Measurements from ENCODE around the gene SHH.

Gene SHH

DNA sequence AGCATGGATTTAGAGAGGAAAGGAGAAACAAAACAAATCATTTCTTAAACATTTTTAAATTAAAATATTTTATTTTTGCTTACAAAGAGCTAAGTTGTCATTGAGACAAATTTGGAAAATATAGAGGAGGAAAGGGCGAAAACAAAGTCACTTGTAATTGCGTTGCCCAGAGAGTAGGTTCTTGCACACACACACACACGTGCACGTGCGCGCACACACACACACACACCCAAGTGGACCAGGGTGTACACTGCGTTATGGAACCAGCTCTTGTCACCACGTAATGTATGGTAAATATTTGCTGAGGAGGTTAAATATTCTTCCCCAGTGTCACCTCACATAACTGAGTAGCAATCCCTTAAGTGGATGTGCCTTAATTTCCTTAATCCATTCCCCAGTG lies 21.6 kb downstream of the SHH start:
- DNase-seq: no peak

DNA sequence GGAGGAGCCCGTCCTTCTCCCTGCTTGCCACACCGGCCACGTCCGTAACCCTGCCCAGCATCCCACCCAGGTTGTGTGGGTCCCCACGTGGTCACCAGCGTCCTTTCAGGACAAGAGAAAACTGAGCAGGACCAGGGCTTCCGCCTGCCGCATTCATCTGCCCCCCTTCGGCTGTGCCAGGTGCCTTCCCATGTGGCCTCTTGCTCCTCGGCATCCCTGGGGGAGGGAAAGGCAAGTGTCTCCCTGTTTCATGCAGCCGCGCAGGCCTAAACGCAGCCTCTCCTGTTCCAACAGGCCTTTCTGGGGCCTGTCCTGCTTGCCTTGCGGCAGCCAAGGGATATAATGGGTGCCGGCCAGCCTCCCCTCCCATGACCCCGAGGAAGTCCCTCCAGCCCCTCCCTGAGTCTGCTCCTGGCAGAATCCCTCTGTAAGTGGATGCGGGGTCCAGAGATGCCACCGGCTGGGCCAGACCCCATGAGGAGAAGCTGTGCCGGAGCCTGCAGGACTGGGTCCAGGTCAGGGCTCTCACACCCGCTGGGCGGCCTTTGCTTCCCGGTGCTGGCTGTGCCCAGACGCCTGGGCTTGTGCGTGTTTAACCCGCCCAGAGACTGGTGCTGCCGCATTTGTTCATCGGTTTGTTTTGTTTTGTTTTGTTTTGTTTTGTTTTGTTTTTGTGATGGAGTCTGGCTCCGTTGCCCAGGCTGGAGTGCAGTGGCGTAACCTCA lies 23.1 kb downstream of the SHH start:
- DNase-seq: no peak

DNA sequence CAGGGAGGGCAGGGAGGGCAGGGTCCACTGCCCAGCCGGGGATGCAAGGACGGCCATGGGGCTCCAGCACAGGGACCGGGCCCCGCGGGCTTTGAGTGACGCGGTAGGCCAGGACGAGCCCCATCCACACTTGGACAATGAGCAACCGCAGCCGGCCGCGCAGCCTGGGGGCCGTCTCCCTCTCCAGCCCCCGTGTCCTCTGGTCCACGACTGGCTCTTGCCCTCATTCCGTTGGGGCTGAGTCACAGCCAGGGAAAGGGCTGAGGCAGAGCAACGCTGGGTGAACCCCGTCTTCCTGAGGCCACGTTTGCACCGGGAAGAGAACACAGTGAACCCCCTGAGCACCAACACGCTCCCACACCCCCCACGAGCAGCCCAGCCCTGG lies 23.7 kb downstream of the SHH start:
- no peak for DNase-seq

DNA sequence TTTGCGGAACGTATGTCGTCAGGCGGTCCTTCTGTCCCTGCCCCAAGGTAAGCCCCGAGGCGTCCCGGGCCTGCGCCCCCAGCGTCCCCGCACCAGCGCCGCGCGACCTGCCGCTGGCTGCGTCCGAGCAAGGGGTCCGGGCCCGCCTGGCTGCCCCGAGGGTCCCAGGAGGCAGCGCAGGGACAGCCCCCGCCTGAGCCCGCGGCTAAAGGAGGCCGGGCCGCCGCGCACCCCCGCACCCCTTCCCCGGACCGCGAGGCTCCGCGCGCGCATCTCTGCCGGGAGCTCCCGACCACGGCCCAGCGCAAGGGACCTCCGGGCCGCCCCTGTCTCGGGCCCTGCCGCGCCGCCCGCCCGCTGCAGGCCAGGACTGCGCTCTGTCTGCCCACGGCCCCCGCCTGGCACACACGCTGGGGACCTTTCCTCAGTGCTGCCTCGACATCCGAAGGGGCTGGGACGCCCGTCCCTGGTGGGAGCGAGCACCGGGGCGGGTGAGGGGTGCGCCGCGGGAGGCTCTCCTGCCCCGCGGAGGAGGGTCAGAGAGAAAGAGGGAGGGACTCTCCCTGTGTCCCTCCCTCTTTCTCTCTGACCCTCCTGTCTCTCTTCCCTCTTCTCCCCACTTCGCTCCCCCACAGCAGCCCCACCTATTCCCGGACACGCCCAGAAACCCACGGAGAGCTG lies 25.0 kb downstream of the SHH start:
- DNase-seq: no peak

DNA sequence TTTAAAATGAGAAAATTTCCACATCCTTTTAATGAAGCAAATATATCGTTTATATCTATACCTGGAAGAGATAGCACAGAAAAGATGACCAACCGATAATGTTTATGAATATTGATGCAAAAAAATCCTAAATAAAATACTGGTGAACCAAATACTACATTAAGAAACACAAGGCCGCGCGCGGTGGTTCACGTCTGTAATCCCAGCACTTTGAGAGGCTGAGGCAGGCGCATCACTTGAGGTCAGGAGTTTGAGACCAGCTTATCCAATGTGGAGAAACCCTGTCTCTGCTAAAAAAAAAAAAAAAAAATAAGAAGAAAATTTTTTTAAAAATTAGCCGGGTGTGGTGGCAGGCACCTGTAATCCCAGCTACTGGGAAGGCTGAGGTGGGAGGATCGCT lies 25.8 kb downstream of the SHH start:
- no peak for DNase-seq

DNA sequence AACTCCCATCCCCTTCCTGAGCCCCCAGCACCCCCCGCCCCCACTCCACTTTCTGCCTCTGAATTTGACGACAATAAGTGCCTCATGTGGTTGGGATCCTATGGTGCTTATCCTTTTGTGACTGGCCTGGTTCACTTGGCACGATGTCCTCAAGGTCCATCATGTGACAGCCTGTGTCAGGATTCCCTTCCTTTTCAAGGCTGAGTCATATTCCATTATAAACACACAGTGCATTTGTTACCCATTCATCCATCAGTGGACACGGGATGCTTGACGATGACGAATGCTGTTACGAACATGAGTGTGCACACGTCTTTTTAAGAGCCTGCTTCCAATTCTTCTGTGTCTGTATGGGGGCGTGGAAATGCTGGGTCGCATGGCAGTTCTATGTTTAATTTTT lies 26.7 kb downstream of the SHH start:
- no peak for DNase-seq

DNA sequence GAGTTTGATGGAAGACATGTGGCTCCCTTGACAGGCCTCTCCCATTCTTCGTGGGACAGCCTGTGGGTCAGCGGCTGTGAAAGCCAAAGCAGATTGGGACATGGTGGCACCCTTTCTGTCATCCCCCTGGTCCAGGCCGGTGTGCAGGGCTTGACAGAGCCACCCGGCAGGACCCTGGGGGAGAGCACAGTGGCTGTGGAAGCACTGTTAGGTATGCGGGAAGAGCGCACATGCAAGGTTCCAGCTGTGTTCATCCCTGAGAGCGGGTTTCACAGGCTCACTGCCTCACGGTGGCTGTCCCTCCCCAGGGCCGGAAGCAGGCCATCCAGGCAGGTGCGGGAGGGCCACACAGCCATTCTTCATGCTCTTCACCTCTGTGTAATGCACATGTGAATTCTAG lies 29.8 kb downstream of the SHH start:
- no peak for DNase-seq

DNA sequence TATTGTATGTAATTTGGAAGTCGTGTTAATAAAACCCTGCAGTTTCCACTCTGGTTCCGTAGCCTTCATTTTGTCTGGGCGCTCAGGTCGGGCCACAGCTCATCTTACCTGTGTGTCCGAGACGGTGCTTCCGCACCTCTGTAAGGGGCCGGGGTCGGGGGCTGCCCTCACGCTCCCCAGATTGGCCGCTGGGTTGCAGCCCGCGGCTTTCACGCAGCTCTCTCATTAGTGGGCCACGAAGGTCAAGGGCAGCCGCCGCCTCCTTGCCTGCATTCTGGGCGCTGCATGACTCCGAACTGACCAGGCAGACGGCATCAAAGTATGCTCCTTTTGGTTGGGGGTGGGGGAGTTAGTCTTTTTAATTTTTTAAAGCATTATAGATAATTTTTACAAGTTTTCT lies 30.8 kb downstream of the SHH start:
- no peak for DNase-seq

DNA sequence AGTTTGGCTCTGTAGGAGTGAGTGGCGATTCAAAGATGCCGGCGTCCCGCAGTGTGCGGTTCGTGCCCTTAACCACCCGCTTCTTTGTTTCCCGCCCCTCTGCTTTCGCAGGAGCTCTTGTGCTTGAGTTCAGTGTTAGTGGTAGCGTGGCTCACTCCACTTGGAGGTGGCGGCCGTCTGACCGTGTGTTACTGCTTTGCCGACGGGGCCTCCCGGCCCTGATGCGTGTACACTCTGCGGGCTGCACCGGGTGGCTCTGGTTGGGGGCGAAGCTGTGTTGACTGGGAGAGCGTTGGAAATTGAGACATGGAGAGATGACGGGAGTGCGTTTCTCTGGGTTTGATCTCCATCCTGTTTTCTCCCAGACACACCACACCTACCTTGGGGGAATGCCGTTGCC lies 31.4 kb downstream of the SHH start:
- DNase-seq: no peak

DNA sequence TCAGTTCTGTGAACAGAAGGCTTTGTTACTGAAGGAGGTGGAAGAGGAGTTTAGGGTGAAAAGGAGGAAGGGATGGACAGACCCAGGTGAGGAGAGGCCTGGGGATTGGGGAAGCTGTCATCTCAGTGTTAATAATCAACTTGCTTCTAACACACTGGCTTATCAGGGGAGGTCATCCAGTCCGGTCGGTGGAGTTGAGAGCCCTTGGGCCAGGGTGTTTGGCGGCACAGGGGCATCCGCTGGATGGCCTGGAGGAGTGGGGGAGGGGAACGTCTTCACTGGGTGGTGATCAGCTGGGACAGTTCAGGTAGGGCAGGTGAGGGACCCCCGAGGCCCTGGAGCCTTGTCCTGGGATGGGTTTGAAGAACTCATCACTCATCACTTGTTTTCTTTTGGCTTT lies 33.9 kb downstream of the SHH start:
- no peak for DNase-seq

DNA sequence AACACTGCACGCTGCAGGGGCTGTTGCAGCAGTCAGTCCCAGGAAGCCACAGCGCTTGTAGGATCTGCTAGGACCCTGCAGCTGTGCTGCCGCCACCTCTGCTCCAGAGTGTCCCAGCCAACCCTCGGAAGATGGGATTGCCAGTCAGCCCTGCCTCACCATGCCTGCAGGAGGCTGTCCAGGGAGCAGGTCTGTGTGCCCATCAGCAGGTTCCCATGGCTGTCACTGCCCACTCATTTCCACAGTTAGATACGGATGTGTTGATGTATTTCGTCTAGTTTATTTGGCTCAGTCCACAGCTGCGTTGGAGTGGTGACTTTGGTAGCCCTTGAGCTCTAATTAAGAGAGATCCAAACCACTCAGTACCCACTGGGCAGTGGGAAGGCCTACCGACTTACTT lies 35.7 kb downstream of the SHH start:
- no peak for DNase-seq

DNA sequence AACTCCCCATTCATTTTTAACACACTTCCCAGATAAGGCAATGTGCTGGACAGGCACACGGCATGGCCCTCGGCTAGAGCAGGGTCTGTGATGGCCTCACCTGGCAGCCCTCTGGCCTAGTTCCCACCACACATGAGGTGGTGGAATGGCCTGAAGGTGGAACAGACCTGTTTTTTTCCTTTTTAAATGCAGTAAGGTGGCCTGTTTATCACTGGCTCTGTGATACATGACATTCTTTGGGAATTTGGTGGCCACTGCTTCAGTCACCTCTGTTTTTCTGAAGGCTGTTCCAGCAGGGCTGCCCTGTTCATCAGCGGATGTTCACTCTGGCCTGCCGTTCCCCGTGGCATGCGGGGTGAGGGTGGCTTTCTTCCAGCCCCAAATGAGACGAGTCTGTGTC lies 36.6 kb downstream of the SHH start:
- no peak for DNase-seq

DNA sequence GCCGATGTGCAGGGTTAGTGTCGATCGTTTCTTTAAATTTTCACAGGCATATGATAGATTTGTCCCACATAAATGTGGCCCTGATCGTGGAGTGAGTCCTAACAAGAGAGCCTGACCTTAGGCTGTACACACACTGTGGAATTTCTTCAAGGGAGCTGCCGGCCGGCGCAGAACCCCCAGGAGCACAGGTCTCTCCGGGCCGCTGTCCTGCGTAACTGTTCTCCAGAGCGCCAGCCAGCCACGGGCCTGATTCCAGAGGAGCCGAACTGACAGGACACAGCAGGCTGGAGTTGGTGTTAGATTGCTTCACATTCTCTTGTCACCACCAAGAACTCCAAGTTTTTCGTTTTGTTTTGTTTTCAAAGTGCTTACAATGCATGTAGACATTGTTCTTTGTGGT lies 37.3 kb downstream of the SHH start:
- no peak for DNase-seq

DNA sequence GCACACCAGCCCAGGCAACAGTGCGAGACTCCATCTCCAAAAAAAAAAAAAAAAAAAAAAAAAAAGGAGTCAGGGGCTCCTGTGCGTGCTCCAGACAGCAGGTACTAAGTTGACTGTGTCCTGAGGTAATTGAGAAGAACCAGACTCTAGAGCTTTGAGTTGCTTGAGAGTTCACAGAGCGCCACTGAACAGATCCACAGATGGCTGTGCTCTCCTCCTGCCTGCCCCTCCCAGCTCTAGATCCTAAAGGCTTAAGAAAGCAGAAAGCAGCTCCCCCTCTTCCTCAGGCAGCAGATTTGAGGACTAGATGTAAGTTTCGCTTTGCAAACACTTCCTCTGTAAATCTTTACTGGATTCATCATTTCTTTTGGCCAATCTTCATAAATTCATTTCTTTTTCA lies 38.7 kb downstream of the SHH start:
- DNase-seq: no peak

DNA sequence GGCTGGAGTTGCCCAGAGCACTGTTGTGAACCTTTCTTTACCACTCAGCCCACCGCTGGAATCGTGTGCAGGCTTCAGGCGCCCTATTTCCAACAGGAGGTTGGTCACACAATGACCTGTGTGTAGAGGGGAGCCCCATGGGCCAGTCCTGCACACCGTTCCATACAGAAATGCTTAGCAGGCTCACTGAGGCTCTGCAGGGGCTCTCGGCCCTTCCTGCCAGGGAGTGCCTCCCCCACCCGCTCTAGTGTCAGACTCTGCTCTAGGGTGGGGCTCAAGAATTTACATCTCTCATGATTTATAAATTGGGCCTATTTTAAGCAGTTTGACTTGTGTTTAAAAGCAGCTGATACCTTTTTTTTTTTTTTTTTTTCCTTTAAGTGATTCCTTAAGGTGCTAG lies 42.0 kb downstream of the SHH start:
- no peak for DNase-seq

DNA sequence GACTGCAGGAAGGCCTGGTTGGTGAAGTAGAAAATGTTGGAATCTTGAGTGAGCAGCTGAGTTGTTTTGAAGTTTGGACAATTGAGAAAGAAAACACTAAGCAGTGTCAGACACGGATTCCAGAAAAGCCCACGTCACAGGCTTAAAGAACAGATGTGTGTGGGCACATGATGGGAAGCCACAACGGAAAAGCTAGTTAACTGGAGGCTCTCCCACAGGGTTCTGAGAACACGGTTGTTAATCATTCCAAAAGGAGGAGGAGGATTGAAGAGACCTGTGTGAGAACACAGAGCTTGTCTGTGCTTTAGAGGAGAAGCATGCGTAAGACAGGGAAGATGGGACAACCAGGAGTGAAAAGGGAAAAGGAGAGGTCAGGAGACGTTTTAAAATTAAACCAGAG lies 42.6 kb downstream of the SHH start:
- DNase-seq: no peak

DNA sequence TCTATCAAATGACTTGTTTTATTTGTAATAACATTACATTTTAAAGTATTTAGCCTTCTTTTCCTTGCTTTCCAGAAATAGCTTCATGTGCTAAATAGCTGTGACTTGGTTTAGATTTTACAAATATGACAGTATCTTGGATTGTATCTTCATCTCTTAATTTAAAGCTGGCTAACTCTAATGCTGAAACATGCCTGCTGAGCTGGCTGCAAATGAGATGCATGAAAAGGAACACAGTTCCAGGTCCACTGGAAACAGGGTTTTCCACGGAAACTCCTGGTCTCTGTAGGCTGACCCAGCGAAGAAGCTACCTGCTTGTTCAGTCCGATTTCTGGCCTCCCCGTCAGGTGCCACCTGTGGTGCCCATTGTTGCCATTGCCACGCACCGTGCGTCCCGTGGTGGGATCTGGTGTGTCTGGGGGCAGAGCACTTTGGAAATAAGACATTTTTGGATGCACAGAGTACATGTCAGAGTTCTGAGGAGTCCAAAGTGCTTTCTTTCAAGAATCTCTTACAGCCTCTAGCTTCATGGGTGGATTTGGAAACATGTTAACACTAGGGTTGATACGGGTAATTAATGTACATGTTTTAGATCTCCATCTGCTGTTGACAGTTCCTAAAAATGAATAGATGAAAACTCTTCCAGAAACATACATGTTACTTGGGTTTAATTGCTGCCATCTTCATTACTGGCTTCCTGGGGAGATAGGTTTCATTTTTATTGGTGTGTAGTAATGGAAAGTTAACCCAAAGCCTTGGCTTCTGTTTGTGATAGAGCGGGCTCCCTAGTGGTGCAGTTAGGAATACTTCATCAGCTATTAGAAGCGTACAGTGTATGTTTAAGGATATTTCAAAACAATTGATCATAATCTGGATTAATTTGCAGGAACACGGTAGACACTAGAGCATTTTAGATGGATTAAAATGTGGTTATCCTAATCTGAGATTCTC lies 45.0 kb downstream of the SHH start:
- DNase-seq: no peak

DNA sequence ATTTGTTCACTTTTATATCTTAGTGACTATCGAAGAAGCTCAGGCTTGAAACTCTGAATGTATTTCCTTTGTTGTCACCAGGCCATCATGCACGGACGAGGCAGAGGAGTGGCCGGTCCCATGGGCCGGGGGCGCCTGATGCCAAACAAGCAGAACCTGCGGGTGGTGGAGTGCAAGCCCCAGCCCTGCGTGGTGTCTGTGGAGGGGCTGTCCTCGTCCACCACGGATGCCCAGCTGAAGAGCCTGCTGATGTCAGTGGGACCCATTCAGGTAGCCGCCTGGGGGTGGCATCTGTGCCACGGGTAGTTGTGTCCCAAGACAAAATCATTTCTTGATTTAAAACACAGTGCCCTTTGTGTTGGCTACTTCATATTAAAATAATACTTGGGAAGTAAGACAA lies 45.9 kb downstream of the SHH start:
- DNase-seq: no peak

DNA sequence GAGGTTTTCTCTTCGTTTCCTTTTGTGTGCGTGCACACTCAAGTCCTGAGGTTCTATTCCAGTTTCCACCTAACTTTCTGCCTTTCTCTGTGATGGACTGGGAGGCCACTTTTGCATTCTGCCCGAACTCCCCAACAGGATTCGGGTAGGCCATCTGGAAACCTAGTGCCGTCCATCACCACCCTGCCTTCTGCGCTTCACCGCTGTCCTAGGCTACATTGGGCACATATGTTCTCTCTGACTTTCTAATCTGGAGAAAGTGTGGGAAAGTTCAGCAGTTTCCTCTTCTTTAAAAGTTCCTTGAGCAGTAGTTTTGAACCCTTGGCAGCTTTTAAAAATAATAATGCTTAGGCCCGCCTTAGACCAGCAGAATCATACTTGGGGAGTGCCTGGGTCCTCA lies 46.8 kb downstream of the SHH start:
- DNase-seq: no peak

DNA sequence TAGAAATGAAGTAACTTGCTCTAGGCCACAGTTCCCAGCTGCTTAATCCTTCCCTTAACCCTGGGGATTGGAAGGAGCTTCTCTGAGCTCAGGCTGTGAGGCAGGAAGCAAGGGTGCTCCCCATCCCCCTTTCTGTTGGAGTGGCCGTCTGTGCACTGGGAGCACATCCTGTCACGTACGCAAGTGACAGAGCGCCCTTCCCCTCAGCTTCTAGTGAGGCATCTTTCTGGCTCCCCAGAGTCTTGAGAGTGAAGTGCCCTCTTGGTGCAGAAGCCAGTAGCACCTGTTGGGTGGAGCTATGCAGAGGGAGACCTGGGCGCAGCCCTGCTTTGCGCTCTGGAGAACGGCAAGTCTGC lies 47.8 kb downstream of the SHH start:
- DNase-seq: peak; percentile 32

DNA sequence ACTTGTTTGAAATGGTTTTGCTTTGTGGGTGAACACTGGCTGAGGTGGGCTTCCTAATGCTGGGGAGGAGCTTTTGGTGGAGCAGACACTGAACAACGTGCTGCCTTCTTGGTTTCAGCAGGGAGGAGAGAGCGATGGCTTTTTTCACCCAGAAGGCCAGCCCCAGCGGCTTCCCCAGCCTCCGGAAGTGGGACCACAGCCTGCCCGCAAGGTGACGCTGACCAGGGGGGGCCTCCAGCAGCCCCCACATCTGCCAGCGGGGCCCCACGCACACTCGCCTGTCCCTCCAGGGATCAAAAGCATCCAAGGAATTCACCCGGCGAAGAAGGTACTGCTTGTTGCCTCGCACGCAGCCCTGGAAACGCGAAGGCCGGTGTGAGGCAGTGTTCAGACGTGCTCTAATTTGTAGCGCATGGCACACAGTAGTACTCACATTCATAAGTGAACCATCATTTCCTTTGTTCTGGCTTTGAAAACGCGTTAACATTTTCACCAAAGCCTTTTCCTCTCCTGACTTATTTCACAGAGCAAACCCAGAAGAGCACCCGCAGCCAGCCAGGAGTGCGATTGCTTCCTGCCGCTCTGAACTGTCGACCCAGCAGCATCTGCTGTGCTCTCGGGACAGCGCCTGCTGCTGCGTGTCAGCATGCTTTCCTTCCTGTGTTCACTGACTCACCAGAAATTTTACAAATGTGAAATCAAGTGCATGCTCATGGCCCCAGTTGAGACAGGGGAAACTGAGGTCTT lies 48.4 kb downstream of the SHH start:
- DNase-seq: peak; percentile 40 to 47

DNA sequence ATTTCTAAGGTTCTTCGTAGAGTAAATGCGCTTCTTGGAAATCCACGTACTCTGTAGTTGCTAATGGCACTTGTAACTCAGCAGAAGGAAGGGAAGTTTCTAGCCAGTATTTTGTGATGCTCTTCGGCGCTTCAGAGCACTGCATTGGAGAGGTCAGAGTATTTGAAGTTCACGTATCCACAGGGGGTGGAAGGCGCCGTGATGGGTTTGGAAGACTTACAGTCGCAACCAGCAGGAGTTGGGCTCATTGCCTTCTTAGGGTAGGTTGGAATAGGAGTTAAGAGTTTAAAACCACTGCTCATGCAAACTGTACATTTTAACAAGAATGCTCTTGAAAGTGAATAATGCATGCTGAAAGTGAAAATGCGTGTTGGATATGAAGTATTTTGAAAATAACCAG lies 49.1 kb downstream of the SHH start:
- no peak for DNase-seq

DNA sequence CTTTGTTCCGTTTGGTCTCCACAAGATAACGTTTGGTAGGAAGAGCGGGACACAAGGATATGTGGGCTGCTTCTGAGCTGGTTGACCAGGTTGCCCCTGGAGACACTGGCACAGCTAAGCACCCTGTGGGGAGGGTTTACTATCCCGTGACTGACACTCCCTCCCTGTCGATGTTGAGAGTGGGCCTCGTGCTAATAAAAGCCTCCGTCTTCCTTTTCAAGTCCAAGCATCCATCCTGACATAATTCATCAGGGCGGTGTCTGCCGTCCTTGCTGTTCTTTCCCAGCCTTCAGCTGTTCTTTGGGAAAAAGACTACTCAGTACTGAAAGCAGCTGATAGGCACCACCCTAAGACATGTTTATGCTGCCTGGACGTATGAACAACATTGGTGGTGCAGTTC lies 49.6 kb downstream of the SHH start:
- DNase-seq: no peak
